ACHN (cell line): Measurements from ENCODE around the gene MEAF6.

Experiments used
- DNase-seq: peaks from one replicate; pipeline ENCODE4 v3.0.0-alpha.2; 2015
- in situ Hi-C: cut with HindIII; loops from 2 replicates; pipeline ENCODE4 v1.10.0; 2017; ENCODE audit warnings: low sequenced_read_pairs, low pct_ligation_motif_present, low pct_unique_long_range_greater_than_20kb

The MEAF6 gene

GRCh38 chr1:37456614-37457013 is 58.0 kb downstream of the MEAF6 start:
- in situ Hi-C loops, result no loop called here
- DNase-seq, result no peak

- DNase-seq, result no peak
- in situ Hi-C loops, result no loop called here
Measured at GRCh38 chr1:37455516-37455915, 59.0 kb downstream of the MEAF6 start.

GRCh38 chr1:37453647-37454046 is 60.9 kb downstream of the MEAF6 start:
- DNase-seq, result no peak
- in situ Hi-C loops, result no loop called here

GRCh38 chr1:37452416-37452815 is 62.1 kb downstream of the MEAF6 start:
- DNase-seq, result no peak
- in situ Hi-C loops, result no loop called here

- in situ Hi-C loops, result no loop called here
- no peak for DNase-seq
Measured at GRCh38 chr1:37449936-37450335, 64.6 kb downstream of the MEAF6 start.

- in situ Hi-C loops, result no loop called here
- DNase-seq, result no peak
Measured at GRCh38 chr1:37448691-37449417, 65.7 kb downstream of the MEAF6 start.

- DNase-seq, result no peak
- in situ Hi-C loops, result no loop called here
Measured at GRCh38 chr1:37448185-37448584, 66.4 kb downstream of the MEAF6 start.

- no peak for DNase-seq
- in situ Hi-C loops, result no loop called here
Measured at GRCh38 chr1:37446874-37447273, 67.7 kb downstream of the MEAF6 start.

- in situ Hi-C loops, result no loop called here
- DNase-seq, result no peak
Measured at GRCh38 chr1:37442644-37443043, 71.9 kb downstream of the MEAF6 start.
